IPS DF 19.7 (cell line): ENCODE measurements around the gene EPHA5.
"Not testable (repeated sequence)": the region's sequence is repeated elsewhere in the genome, so short reads cannot be mapped to it uniquely, and the experiment has no call there.

Experiments
- DNase-seq: peaks from one replicate; pipeline ENCODE4 v3.0.0-alpha.2; 2013; ENCODE audit warnings: low read depth, low spot score

EPHA5 gene

DNA sequence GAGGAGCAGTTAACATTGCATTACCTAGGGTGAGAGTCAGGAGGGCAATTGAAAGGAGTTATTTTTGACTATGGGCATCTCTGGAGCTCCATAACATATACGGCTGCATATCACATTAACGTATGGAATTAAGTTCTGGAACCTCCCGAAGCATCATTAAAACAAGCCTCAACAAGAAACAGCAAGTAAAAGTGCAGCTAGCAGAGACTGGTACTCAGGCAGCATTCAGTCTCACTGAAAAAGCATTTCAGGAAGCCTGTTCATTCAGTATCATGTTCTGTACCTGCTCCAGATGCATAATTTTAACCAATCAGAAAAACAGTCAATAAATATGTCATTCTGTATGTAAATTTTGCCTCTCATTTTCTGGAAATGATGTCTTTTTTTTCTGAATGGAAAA, 299.6 kb downstream of the EPHA5 start:
- DNase-seq = no peak

DNA sequence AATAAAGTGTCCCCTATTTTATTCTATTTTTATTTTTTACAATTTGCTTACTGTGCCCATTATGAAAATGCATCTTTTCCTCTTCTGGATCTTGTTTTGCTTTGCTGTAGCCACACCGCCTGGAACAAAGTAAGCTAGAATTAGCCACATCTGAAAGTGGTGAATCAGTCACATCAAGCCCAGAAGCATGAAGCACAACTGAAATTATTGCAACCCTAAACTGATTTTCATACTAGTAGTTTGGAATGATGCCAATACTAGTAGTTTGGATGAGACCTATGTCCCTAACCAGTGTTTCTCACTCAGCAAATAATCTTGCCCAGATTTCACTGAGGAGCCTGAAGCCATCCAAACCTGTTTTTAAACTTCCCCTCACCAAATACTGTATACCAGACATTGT, 303.0 kb downstream of the EPHA5 start:
- no peak for DNase-seq

DNA sequence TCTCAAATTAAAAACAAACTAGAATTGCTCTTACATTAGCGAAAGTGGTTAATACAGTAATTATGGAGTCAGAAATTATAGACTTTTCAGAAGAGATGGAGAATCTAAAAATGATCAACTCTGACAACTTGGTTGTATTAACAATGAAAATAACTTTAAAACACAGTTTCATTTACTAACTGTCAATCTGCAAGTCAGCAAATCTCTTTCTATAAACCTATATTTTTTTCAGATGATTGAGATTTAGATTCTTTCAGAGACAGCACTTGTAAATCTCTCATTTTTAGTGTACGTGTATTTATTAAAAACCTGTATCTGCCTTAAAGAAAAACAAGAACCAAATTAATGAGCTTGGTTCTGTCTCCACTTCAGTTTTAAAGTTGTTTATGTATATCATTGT, 311.4 kb downstream of the EPHA5 start:
- no peak for DNase-seq

DNA sequence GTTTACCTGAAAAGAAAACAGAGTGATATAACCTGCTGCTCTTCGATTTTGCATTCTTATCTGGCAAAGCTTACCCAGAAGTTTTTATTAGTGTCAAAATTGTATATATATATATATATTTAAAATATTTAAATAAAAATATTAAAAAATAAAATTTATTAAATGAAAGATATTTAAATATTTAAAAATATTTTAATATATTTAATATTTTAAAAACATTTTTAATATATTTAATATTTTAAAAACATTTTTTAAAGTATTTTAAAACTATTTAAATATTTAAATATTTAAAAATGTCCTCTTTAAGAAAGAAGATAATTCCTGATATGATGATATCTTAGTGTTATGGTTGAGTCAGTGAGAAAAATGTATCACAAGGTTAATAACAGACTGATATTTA, 317.2 kb downstream of the EPHA5 start:
- no peak for DNase-seq

DNA sequence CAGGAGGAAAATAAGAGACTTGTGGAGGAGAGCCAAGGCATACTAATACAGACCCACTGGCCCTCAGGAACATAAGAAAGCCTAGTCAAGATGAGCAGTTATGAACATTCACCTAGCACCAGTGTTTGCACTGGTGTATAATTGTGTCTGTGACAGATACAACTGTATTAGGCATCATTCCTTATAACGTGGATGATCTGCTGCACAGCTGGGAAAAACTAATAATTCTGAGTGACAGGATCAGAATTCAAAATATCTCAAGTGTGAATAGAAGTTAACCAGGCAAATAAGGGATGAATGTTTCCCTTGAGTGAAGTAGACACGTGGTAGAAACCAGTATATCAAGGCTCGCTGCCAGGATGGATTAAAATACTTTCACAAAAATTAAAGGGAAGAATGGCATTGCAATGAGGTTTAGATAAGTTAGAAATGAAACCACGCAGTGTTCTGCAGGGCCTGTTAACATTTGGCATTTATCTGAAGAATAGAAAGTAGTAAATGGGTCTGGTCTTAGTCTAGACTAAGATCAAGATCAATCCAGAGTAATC, 325.9 kb downstream of the EPHA5 start:
- no peak for DNase-seq

DNA sequence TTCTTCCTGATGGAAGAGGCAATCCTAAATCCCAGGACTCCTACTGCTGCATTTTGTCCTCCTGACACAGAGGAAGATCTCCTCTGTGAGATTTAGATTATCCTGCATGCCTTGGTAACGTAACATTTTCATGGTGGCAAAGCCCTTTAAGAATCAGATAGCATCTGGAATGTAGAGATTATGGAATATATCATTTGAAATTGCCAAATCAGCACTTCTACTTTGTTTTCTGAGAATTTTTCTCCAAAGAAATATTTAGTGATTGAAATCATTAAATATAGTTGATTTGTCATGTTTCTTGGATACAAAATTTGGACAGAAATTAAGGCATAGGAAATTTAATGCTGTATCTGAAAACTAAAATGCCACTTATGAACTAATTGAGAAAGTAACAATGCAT, 326.9 kb downstream of the EPHA5 start:
- DNase-seq = no peak

DNA sequence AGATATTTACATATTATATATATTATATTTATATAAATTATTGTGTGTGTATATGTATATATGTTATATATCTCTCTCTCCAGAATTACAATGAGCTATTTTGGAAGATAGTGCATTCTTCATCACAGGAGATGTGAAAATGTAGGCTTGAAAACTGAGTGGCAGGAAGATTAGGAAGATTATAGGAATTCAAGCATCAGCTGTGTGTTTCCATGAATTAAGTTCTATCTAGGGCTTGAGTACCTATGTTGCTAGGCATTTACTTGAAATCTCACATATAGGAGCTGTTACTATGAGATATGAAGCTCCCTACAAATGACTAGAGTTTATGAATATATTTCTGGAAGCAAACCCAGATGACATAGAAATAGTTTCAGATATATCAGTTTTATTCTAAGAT, 328.7 kb downstream of the EPHA5 start:
- DNase-seq = no peak

DNA sequence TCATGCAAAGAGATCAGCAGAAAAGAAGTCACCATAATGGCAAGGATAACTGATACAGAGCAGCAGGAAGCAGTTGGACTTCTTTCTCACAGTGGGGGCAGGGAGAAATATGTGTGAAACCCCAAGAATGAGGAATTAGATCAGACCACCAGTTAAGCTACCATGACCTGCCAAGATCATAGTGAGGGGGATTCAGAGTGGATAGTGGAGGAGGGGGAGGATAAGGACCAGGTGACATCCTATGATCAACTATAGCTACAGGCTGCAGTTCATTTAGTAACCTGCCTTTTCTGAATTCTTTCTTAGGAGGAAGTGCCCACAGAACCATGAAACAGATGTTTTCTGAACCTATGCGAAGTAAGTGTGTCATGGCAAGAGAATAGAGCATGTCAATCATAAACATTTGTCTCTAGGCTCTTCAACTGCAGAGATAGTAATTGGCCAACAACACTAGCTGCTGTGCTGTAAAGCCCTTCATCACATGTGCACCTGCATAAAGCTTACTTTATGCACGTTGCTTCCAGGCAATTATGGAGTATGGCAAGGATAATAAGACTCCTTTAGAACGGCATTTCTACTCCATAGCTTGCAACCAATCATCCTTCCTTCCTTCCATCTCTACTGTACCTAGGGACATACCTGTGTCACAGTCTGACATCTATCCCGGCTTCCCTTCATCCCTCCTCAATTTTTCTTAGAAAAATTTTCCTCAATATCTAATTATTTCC, 329.7 kb downstream of the EPHA5 start:
- no peak for DNase-seq

DNA sequence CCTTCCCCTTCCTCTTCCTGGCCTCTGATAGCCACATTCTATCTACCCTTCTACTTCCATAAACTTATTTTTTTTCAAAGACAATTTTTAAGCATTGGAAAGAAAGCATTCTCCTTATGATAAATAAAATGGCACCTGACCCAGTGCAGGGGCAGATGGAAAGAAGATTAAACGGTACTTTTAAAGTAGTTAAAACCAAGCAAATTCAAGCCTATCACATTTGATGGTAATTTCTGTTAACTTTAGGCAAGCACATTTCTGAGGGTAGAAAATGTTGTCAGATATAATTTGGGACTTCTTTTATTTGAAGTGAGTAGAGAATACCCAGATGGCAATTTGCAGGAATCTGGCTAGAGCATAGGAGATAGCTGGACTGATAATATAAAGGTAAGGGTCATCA, 332.9 kb downstream of the EPHA5 start:
- DNase-seq = no peak

DNA sequence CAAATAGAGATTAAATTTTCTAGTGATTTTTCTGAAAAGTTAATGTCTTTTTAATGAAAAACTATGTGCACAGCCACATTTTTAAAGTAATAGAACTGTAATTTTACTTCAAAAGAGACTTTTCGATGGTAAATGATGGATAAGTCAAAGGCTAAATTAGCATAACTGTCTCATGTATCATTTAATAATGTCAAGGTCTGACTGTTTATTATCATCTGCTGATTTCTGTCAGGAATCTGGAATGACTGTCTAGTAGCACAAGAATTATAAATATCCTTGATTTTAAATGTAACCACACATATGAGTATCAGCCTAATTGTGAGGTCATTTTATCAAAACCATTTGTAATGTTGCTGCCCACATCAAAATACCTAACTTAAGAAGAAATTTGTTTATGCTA, 333.8 kb downstream of the EPHA5 start:
- DNase-seq = no peak

DNA sequence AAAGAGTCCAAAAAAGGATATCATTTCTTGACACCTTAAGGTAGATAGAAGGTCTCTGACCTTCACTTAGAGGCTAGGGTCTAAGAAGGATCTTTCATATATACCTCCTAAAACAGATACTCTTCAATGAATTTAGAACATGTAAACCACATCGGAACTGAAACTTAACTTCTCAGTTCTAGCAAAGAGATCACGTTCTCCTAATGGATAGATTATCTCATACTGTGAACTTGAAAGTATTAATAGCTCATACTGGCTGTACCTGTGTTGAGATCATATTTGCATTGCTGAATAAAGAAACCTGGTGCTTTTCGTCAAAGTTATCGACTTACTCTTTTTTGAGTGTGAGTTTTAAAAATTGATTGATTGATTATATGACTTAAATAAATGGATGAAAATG, 353.8 kb downstream of the EPHA5 start:
- DNase-seq = no peak

DNA sequence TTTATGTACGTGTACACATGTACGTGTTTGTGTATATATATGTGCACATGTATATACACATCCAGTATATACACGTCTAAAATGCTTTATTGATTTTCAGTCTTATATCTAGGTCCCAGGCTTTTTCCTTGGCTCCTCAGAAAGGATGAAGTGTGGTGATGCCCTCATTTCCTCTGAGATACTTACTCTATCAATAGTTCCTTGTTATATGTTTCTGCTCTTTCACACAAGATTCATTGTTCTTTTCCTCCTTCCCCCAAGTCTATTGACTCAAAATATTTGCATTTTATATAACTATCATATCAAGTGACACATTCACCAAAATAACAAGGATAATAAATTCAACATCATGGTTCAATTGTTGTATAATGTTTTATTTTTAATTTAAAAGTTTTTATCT, 359.2 kb downstream of the EPHA5 start:
- DNase-seq = no peak

DNA sequence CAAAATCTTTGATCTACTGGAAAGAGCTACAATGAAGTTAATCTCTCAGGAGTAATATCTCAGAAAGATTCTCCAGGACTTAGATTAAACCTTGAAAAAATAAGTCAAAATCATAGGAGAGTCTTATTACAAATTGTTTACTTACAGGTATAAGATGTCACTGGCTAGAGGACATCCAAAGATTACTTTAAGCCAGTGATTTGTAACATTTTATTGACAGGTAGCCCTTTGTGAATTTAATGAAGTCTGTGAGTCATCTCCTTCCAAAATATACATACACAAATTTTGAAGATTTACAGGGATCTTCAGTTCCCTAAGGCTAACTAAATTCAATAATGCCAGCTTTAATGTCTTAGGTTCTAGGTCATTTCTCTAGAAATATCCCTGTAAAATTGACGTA, 359.7 kb downstream of the EPHA5 start:
- DNase-seq = no peak

DNA sequence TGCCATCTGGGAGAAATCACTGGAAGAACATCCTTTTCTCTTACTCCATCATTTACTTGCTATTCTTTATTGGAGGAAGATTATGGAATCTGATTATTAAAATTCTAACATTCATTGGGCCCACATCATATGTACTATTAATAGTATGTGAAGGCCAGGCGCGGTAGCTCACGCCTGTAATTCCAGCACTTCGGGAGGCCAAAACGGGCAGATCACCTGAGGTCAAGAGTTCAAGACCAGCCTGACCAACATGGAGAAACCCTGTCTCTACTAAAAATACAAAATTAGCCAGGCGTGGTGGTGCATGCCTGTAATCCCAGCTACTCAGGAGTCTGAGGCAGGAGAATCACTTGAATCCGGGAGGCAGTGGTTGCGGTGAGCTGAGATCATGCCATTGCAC, 361.7 kb downstream of the EPHA5 start:
- not testable (repeated sequence) for DNase-seq

DNA sequence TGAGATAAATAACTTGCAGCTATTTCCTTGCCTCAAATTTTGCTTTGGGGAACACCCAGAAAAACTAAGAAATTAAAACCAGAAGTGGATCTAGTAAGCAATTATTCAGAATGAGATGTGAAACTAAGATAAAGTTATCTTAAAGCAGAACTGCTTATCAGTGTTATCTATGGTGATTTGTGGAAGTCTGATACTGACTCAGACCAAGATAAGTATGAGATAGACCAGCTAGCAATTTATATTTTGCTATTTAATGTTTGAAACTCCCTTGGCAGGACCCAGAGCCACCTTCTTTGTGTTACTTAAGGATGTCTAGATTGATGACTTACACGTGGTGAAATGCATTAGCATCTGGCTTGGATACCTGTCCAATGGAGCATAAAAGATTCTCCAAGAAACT, 368.1 kb downstream of the EPHA5 start:
- DNase-seq = no peak

DNA sequence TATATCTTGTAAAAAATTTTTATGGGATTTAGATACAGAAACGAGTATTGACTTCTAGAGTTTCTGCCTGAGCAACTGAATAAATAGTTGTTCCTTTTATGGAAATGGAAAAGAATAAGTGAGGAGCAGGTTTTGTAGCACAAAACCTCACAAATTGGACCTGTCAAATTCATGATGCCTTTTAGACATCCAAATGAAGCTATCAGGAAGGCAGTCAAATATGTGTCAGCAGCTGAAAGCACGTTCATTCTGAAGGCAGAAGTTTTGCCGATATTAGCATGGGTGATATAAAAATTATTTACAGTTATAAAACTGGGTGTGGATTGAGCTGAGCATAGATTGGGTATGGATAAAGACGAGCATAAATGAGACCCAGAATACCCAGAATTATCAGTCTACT, 374.0 kb downstream of the EPHA5 start:
- DNase-seq = no peak

DNA sequence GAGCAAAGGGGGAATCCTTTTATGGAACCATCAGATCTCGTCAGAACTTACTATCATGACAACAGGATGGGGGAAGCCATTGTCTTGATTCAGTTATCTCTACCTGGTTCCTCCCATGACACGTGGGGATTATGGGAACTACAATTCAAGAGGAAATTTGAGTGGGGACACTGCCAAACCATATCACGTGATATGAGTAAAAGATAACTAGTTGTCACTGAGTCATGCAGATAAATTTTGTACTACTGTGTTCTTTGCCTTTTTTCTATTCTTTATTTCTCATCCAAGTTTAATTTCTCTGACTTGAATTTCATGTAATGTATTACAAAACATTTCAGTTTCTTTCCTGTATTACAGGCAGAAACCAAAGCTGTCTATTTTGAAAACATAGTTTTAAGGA, 383.2 kb downstream of the EPHA5 start:
- no peak for DNase-seq
